CD14-positive monocyte (primary cell): ENCODE measurements around the gene BNC2. TPM values are rescaled to one million over a fixed set of nuclear protein-coding genes. Genes with fewer than 3 reads are reported as not detected.

ENCODE experiments used
- DNase-seq, 3 donors: peaks; one replicate each; pipeline ENCODE4 v3.0.0-alpha.2; 2011 to 2022
- H2AFZ ChIP-seq: 2 replicates; pipeline ENCODE4 v1.6.0; 2012; ENCODE audit warnings: mild to moderate bottlenecking, low read depth, low read length, inconsistent platforms; ENCODE audit not compliant: insufficient read depth, poor library complexity, severe bottlenecking
- H3K27ac ChIP-seq, 2 donors: 1 replicate in 1 of 2; 2 replicates in 1 of 2; pipeline ENCODE4 v1.5.1; 2012 to 2013; ENCODE audit warnings: low read length in 2 of 2, control low read depth in 1 of 2, inconsistent platforms in 1 of 2, low read depth in 1 of 2, mild to moderate bottlenecking in 1 of 2
- H3K27me3 ChIP-seq, 2 donors: one replicate each; pipeline versions ENCODE4 v1.6.0 to v1.6.1; 2011 to 2013; ENCODE audit warnings: low read length in 2 of 2; ENCODE audit not compliant: control insufficient read depth in 2 of 2, insufficient read depth in 2 of 2
- H3K36me3 ChIP-seq, 2 donors: replicated peaks in 1 of 2; 1 replicate in 1 of 2; 2 replicates in 1 of 2; pipeline versions ENCODE4 v1.5.1 to v1.6.1; 2012 to 2013; ENCODE audit warnings: low read length in 2 of 2, control low read depth in 1 of 2, inconsistent platforms in 1 of 2, mild to moderate bottlenecking in 1 of 2; ENCODE audit not compliant: insufficient read depth in 2 of 2, control insufficient read depth in 1 of 2
- H3K4me1 ChIP-seq, 2 donors: 1 replicate in 1 of 2; 2 replicates in 1 of 2; pipeline versions ENCODE4 v1.5.1 to v1.6.1; 2012 to 2013; ENCODE audit warnings: low read length in 2 of 2, control low read depth in 1 of 2, inconsistent platforms in 1 of 2, mild to moderate bottlenecking in 1 of 2, moderate library complexity in 1 of 2; ENCODE audit not compliant: insufficient read depth in 2 of 2, control insufficient read depth in 1 of 2
- H3K4me2 ChIP-seq: replicated peaks from 2 replicates; pipeline ENCODE3; 2012; ENCODE audit warnings: low read length, moderate library complexity, mild to moderate bottlenecking; ENCODE audit not compliant: poor library complexity, severe bottlenecking; ENCODE audit errors: extremely low read depth
- H3K4me3 ChIP-seq, 3 experiments: fragments of 200-600 bp in 1 of 3; sonication (generic) in 1 of 3; replicated peaks in 1 of 3; 1 replicate in 2 of 3; 2 replicates in 1 of 3; pipeline ENCODE4 v1.5.1; 2011 to 2013; ENCODE audit warnings: low read length in 3 of 3, mild to moderate bottlenecking in 3 of 3, control low read depth in 2 of 3, low read depth in 2 of 3, inconsistent platforms in 1 of 3, moderate library complexity in 1 of 3
- H3K79me2 ChIP-seq: 2 replicates; pipeline ENCODE4 v1.6.0; 2012; ENCODE audit warnings: mild to moderate bottlenecking, control low read depth, inconsistent platforms, low read length, moderate library complexity; ENCODE audit not compliant: insufficient read depth
- H3K9ac ChIP-seq: 2 replicates; pipeline ENCODE4 v1.6.0; 2017; ENCODE audit warnings: low read length, mild to moderate bottlenecking; ENCODE audit not compliant: insufficient read depth, poor library complexity, severe bottlenecking
- H3K9me3 ChIP-seq, 2 donors: replicated peaks in 1 of 2; 1 replicate in 1 of 2; 2 replicates in 1 of 2; pipeline versions ENCODE4 v1.5.1 to v1.6.1; 2012 to 2013; ENCODE audit warnings: low read length in 2 of 2, control low read depth in 1 of 2; ENCODE audit not compliant: control insufficient read depth in 1 of 2, insufficient read depth in 1 of 2
- H4K20me1 ChIP-seq: 2 replicates; pipeline ENCODE4 v1.6.0; 2012; ENCODE audit warnings: mild to moderate bottlenecking, low read length, control low read depth, moderate library complexity; ENCODE audit not compliant: insufficient read depth
- H3K27ac Mint-ChIP-seq, 7 donors: one replicate each; pipeline ENCODE4 v1.8.0; 2020; ENCODE audit warnings: mild to moderate bottlenecking in 7 of 7, mixed read lengths in 7 of 7, moderate library complexity in 6 of 7, inconsistent platforms in 2 of 7
- H3K27me3 Mint-ChIP-seq, 3 donors: one replicate each; pipeline ENCODE4 v1.8.0; 2021 to 2022; ENCODE audit warnings: low read depth in 3 of 3, mild to moderate bottlenecking in 3 of 3, mixed read lengths in 3 of 3, moderate library complexity in 3 of 3, inconsistent platforms in 1 of 3
- H3K36me3 Mint-ChIP-seq, 2 donors: one replicate each; pipeline ENCODE4 v1.8.0; 2020; ENCODE audit warnings: mixed read lengths in 2 of 2, inconsistent platforms in 1 of 2, mild to moderate bottlenecking in 1 of 2
- H3K4me1 Mint-ChIP-seq: one replicate; pipeline ENCODE4 v1.8.0; 2020; ENCODE audit warnings: mild to moderate bottlenecking, mixed read lengths
- H3K4me3 Mint-ChIP-seq, 2 donors: one replicate each; pipeline ENCODE4 v1.8.0; 2020; ENCODE audit warnings: mild to moderate bottlenecking in 2 of 2, mixed read lengths in 2 of 2, moderate library complexity in 1 of 2
- H3K9me3 Mint-ChIP-seq, 7 donors: one replicate each; pipeline ENCODE4 v1.8.0; 2020 to 2022; ENCODE audit warnings: mixed read lengths in 7 of 7, mild to moderate bottlenecking in 6 of 7, moderate library complexity in 6 of 7, inconsistent platforms in 2 of 7
- CTCF ChIP-seq: fragments of 200-600 bp; IDR thresholded peaks from one replicate; pipeline ENCODE4 v1.8.0; 2022; ENCODE audit warnings: antibody characterized with exemption, mild to moderate bottlenecking
- WGBS: methylation state at CpG from one replicate; pipeline ENCODE4 v1.1.5; 2013; ENCODE audit warnings: missing lambda C conversion rate; ENCODE audit not compliant: insufficient coverage; 5-methylcytosine and 5-hydroxymethylcytosine counted together
- intact Hi-C, 2 donors: fragments of 100-400 bp; cut with micrococcal nuclease; formaldehyde crosslinking; loops; one replicate each; pipeline versions ENCODE4 v1.15.0 to v1.15.1; 2023
- polyA plus RNA-seq, 3 donors: library from polyadenylated mRNA; depleted of rRNA in 1 of 3; unstranded in 2 of 3; stranded (reverse) in 1 of 3; fragments of 300-500 nt in 2 of 3; fragments of >200 nt in 1 of 3; fragmentation: Illumina TruSeq in 2 of 3; gene quantifications; 1 replicate in 2 of 3; 2 replicates in 1 of 3; pipeline ENCODE4 v1.2.3, GENCODE V29; 2012 to 2021

BNC2 gene
- polyA plus RNA-seq, 3 donors = 0.01 TPM; not detected in 2

- H3K9ac ChIP-seq = no peak overlapping the region
- no peak overlapping the region for H2AFZ ChIP-seq
- no peak overlapping the region for H3K4me2 ChIP-seq
- H3K36me3 Mint-ChIP-seq = no peaks in the 10 kb centered on the region
- intact Hi-C loops = no loop called here
- H3K79me2 ChIP-seq = no peaks in the 10 kb centered on the region
- H3K9me3 Mint-ChIP-seq = peaks cover 0 to 1% (median 0%) of the 10 kb centered on the region in 7 donors
- WGBS = 98% methylated on average over 4 of the region's 4 CpGs
- no peak for TF ChIP-seq CTCF
- no peak for DNase-seq
- no peaks in the 10 kb centered on the region for H3K9me3 ChIP-seq
- no peak overlapping the region for H3K27ac Mint-ChIP-seq
- no peak overlapping the region for H3K4me3 Mint-ChIP-seq
- H3K36me3 ChIP-seq = no peaks in the 10 kb centered on the region
- no peak overlapping the region for H3K27ac ChIP-seq
- H3K27me3 Mint-ChIP-seq = peaks cover 0 to 2% (median 0%) of the 10 kb centered on the region in 3 donors
- H3K4me1 Mint-ChIP-seq = no peaks in the 10 kb centered on the region
- H3K27me3 ChIP-seq = no peaks in the 10 kb centered on the region
- H3K4me3 ChIP-seq = no peak overlapping the region
- no peaks in the 10 kb centered on the region for H4K20me1 ChIP-seq
- no peaks in the 10 kb centered on the region for H3K4me1 ChIP-seq
Observed at GRCh38 chr9:16645970-16646369, 224.5 kb downstream of the BNC2 start.

GRCh38 chr9:16642421-16643109, 227.9 kb downstream of the BNC2 start:
- no peaks in the 10 kb centered on the region for H3K9me3 ChIP-seq
- H3K4me2 ChIP-seq = no peak overlapping the region
- intact Hi-C loops = no loop called here
- H3K9ac ChIP-seq = no peak overlapping the region
- H3K9me3 Mint-ChIP-seq = peaks cover 0 to 5% (median 0%) of the 10 kb centered on the region in 7 donors
- H3K27me3 ChIP-seq = no peaks in the 10 kb centered on the region
- no peak overlapping the region for H3K4me3 ChIP-seq
- peaks cover 0 to 2% (median 0%) of the 10 kb centered on the region in 3 donors for H3K27me3 Mint-ChIP-seq
- no peaks in the 10 kb centered on the region for H3K79me2 ChIP-seq
- no peaks in the 10 kb centered on the region for H3K4me1 Mint-ChIP-seq
- H3K4me3 Mint-ChIP-seq = no peak overlapping the region
- H2AFZ ChIP-seq = no peak overlapping the region
- no peak for TF ChIP-seq CTCF
- no peaks in the 10 kb centered on the region for H3K36me3 ChIP-seq
- no peak overlapping the region for H3K27ac Mint-ChIP-seq
- WGBS = no CpG with 5 or more reads among the region's 2 CpGs
- no peak overlapping the region for H3K27ac ChIP-seq
- H4K20me1 ChIP-seq = no peaks in the 10 kb centered on the region
- H3K4me1 ChIP-seq = no peaks in the 10 kb centered on the region
- H3K36me3 Mint-ChIP-seq = no peaks in the 10 kb centered on the region
- DNase-seq = no peak
